Pancreas (tissue), 10 donors: ENCODE data around the gene C12orf75. TPM values are rescaled to one million over a fixed set of nuclear protein-coding genes. Genes with fewer than 3 reads are reported as not detected.

Experiments
- ATAC-seq, 4 donors: fragments of 200-7000 bp; cut with Tn5 transposase; one replicate each; pipeline versions ENCODE4 v1.8.0 to v1.9.1; 2020; ENCODE audit warnings: mild to moderate bottlenecking in 4 of 4, moderate library complexity in 4 of 4
- DNase-seq, 6 donors: peaks; one replicate each; pipeline ENCODE4 v3.0.0-alpha.2; 2020
- FAIRE-seq: peaks from 2 replicates; lab custom pipeline; 2012; peaks lifted over from hg19 to GRCh38; lab: Jason Lieb, UNC
- H3K27ac ChIP-seq, 4 donors: fragments of 200-600 bp; sonication (generic); 1 replicate in 3 of 4; 2 replicates in 1 of 4; pipeline versions ENCODE4 v1.5.0 to v1.8.0; 2020
- H3K27me3 ChIP-seq, 4 donors: fragments of 200-600 bp; one replicate each; pipeline ENCODE4 v1.8.0; 2021
- H3K36me3 ChIP-seq, 3 donors: fragments of 200-600 bp; sonication (generic) in 1 of 3; one replicate each; pipeline versions ENCODE4 v1.5.0 to v1.8.0; 2020 to 2021
- H3K4me1 ChIP-seq, 3 donors: fragments of 200-600 bp; one replicate each; pipeline ENCODE4 v1.8.0; 2021
- H3K4me3 ChIP-seq, 4 donors: fragments of 200-600 bp; sonication (generic) in 2 of 4; one replicate each; pipeline versions ENCODE4 v1.5.0 to v1.8.0; 2020 to 2021
- H3K9me3 ChIP-seq, 4 donors: fragments of 200-600 bp; one replicate each; pipeline ENCODE4 v1.8.0; 2021
- CTCF ChIP-seq, 4 donors: fragments of 200-600 bp; sonication (generic) in 3 of 4; IDR thresholded peaks; one replicate each; pipeline versions ENCODE4 v1.5.0 to v1.8.0; 2021; ENCODE audit warnings: antibody characterized with exemption in 4 of 4
- WGBS, 2 donors: extraction: QIAGEN DNeasy Blood & Tissue Kit; methylation state at CpG; one replicate each; pipeline ENCODE4 v1.1.7; 2013; 5-methylcytosine and 5-hydroxymethylcytosine counted together
- intact Hi-C, 3 donors: fragments of 100-400 bp; cut with DNase I; formaldehyde crosslinking; loops; one replicate each; pipeline versions ENCODE4 v1.11.1 to v1.14.2; 2022
- polyA plus RNA-seq, 2 donors: library from polyadenylated mRNA; stranded (reverse); fragments of 200-250 nt; gene quantifications; one replicate each; pipeline ENCODE4 v1.2.3, GENCODE V29; 2013
- total RNA-seq, 6 donors: library from RNA; stranded (reverse); fragmentation: NEBNext Ultra II Directional in 4 of 6; extraction: Animal tissue kit (Norgen Biotek cat#: 25700) in 4 of 6; gene quantifications; one replicate each; pipeline versions ENCODE4 v1.2.1 to v1.2.4, GENCODE V29; 2021 to 2023
- donor health status: healthy with polysubstance abuse.
- donor health status: DM: no; HTN: no; CAD: no; lungs with moderate emphysema.
- donor health status: DM: no; HTN: no; CAD: no.
- donor health status: control.
- donor health status: control.
- donor health status: Bipolar disorder and iron deficiency.
- donor health status: DM: yes; HTN: yes; CAD: no.
- donor health status: DM: no; HTN: no; CAD: no.
- donor health status: DM: no; HTN: no; CAD: no.
- donor health status: DM: yes; HTN: yes; CAD: no.

C12orf75 gene
- total and polyA plus RNA-seq, 8 donors, result 20.2 to 104 (median 43.5) TPM

DNA sequence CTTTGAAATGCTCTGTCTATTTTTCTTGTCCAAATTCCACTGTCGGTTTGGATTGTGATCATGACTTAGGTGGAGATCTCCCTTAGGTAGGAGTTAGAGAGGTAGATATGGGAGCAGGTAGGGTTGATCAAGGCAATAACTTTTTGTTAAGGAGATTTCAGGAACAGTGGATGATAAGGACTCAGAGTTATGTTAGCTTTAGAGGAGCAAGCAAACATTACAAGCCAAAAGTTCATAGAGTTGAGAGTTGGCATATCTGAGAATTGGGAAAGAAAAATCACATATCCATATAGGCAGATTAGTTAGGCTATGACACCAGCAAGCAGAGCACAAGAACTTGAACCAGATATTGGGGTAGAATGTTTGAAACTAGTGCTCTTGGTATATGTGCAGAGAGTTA lies 43.1 kb upstream of the C12orf75 start:
- no peaks in the 10 kb centered on the region for H3K4me1 ChIP-seq
- TF ChIP-seq CTCF (IDR thresholded peaks at IDR 0.05), result no peak
- ATAC-seq (no peak), FAIRE-seq (no peak), DNase-seq (no peak)
- H3K27me3 ChIP-seq, result no peaks in the 10 kb centered on the region
- H3K4me3 ChIP-seq, result no peak overlapping the region
- H3K36me3 ChIP-seq, result no peaks in the 10 kb centered on the region
- H3K9me3 ChIP-seq, result no peaks in the 10 kb centered on the region
- intact Hi-C loops, result no loop called here
- WGBS, 2 donors, result 47 to 74% methylated on average over 1 of the region's 1 CpG
- H3K27ac ChIP-seq, result no peak overlapping the region

DNA sequence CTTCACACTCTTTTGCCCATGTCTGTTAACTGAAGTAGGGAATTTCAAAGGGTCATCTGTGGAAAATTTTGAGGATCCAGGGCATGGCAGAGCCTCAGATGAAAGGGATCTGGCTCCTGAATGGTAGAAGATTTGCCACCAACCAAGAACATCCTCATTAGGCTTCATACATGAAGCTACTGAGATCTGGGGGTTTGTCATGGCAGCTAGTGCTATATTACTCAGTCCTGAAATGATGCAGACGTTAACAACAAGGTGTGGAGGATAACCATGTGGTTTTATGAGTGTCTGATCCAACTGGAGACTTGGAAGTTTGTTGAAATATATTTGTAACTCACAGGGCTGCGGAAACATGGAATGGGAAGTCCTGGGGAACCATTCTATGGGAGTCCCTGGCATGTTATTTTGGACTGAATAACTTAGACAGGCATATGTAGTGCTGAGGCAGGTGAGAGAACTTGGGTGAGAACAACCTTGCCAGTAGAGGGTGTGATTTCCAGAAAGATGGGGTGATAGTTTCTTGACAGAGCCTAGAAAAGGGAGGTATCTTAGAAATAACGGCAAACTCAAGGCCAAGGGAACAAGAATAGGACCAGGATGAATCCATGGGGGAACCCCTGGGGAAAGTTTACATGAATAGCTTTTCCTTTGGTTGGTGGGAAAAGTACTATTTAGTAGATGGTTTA lies 42.0 kb upstream of the C12orf75 start:
- H3K9me3 ChIP-seq, result no peaks in the 10 kb centered on the region
- ATAC-seq (no peak), FAIRE-seq (no peak), DNase-seq (no peak)
- TF ChIP-seq CTCF (IDR thresholded peaks at IDR 0.05), result no peak
- no peaks in the 10 kb centered on the region for H3K27me3 ChIP-seq
- no peak overlapping the region for H3K27ac ChIP-seq
- H3K4me3 ChIP-seq, result no peak overlapping the region
- no peaks in the 10 kb centered on the region for H3K4me1 ChIP-seq
- no peaks in the 10 kb centered on the region for H3K36me3 ChIP-seq
- WGBS, 2 donors, result 74 to 84% methylated on average over 3 of the region's 3 CpGs
- intact Hi-C loops, result no loop called here

DNA sequence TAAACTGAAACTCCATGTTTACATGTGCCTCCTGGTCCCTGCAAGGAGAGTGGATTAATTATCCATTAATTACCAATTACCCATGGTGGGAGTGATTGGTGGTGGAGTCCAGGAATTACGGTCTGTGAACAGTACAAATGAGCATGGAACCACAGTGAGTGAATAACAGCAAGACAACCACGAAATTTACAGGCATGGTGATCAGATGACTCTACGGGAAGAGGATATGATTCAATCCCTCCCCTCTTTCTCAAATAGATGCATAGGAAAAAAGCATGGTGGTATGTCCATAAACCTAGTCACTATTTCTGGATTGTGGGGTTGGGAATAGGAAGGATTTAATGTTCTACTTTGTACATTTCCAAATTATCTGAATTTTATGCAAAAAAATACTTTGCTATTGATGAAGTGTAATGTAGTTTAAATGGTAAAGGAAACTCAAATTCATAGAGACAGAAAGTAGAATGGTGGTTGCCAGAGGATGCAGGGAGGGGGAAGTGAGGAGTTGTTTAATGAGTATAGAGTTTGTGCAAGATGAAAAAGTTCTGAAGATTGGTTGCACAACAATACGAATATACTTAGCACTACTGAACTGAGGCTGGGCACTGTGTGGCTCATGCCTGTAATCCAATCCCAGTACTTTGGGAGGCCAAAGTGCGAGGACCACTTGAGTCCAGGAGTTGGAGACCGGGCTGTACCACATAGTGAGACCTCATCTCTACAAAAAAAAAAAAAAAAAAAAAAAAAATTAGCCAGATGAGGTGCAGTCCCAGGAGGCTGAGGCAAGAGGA lies 41.2 kb upstream of the C12orf75 start:
- 88 to 91% methylated on average over 6 of the region's 6 CpGs for WGBS, 2 donors
- no peaks in the 10 kb centered on the region for H3K36me3 ChIP-seq
- no peaks in the 10 kb centered on the region for H3K4me1 ChIP-seq
- intact Hi-C loops, result no loop called here
- no peaks in the 10 kb centered on the region for H3K9me3 ChIP-seq
- no peak for DNase-seq
- no peak overlapping the region for H3K4me3 ChIP-seq
- no peak overlapping the region for H3K27ac ChIP-seq
- no peak for TF ChIP-seq CTCF (IDR thresholded peaks at IDR 0.05)
- ATAC-seq, result no peak
- H3K27me3 ChIP-seq, result no peaks in the 10 kb centered on the region
- FAIRE-seq, result no peak

- Histone ChIP-seq H3K4me1 (no peaks in the 10 kb centered on the region), H3K4me3 (no peak overlapping the region), H3K27ac (no peak overlapping the region), H3K36me3 (no peaks in the 10 kb centered on the region), H3K9me3 (no peaks in the 10 kb centered on the region), H3K27me3 (no peaks in the 10 kb centered on the region)
- no peak for DNase-seq
- ATAC-seq, result no peak
- TF ChIP-seq CTCF (IDR thresholded peaks at IDR 0.05), result no peak
- intact Hi-C loops, result no loop called here
- 82 to 94% methylated on average over 2 of the region's 2 CpGs for WGBS, 2 donors
- FAIRE-seq, result no peak
Observed at GRCh38 chr12:105291531-105291930, 39.0 kb upstream of the C12orf75 start.

DNA sequence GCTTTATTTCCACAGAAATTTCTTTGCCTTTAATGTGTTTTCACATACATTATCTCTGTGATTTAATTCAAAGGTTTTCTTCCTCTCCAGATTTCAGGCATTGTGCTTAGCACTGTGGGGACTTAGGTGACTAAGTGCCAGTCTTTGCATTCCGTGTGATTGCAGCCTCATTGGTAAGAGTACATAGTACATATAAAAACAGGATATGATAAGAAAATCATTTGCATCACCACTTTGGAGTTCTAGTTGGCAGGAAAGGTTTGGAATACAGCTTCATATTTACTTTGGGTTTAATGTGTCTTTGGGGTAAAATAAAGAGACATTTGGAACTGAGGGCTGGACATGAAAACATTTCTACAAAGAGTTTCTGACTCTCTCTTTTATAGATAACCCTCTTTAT lies 37.8 kb upstream of the C12orf75 start:
- H3K27me3 ChIP-seq, result no peaks in the 10 kb centered on the region
- TF ChIP-seq CTCF (IDR thresholded peaks at IDR 0.05), result no peak
- no peak for FAIRE-seq
- DNase-seq, result no peak
- ATAC-seq, result peak in 3 of 4 donors; percentile 31 to 46 (median 44)
- intact Hi-C loops, result no loop called here
- WGBS, 2 donors, result 14 to 18% methylated on average over 1 of the region's 1 CpG
- H3K27ac ChIP-seq, result no peak overlapping the region
- H3K36me3 ChIP-seq, result no peaks in the 10 kb centered on the region
- no peaks in the 10 kb centered on the region for H3K4me1 ChIP-seq
- no peak overlapping the region for H3K4me3 ChIP-seq
- H3K9me3 ChIP-seq, result no peaks in the 10 kb centered on the region
